AG04449 (cell line): ENCODE results near the gene BZW2.

ENCODE experiments used
- CTCF ChIA-PET: fragments of 350-600 bp; formaldehyde crosslinking; extraction: SDS; loops from one replicate; lab custom pipeline; 2021; ENCODE audit warnings: antibody characterized with exemption; lab: Yijun Ruan, JAX
- POLR2A ChIA-PET: fragments of 400-600, 350-600 bp; formaldehyde crosslinking; extraction: SDS; loops from one replicate; lab custom pipeline; 2020; ENCODE audit warnings: antibody characterized with exemption, inconsistent platforms; lab: Yijun Ruan, JAX
- DNase-seq: peaks from one replicate; pipeline ENCODE4 v3.0.0-alpha.2; 2010; ENCODE audit warnings: low read depth, low spot score
- H3K4me3 ChIP-seq: 2 replicates; pipeline ENCODE4 v1.5.1; 2011; ENCODE audit warnings: low read depth, mild to moderate bottlenecking, control low read depth, low read length
- CTCF ChIP-seq: IDR thresholded peaks from one replicate; pipeline ENCODE4 v1.5.1; 2011; ENCODE audit warnings: mild to moderate bottlenecking, moderate library complexity, low read length, control low read depth, inconsistent platforms; ENCODE audit not compliant: insufficient read depth; ENCODE audit errors: missing control alignments

BZW2 gene

GRCh38 chr7:16740996-16741395 lies 95.0 kb downstream of the BZW2 start:
- no peak for DNase-seq
- TF ChIP-seq CTCF: no peak
- H3K4me3 ChIP-seq: no peak overlapping the region
- ChIA-PET POLR2A (no interaction called here), CTCF (no interaction called here)

DNA sequence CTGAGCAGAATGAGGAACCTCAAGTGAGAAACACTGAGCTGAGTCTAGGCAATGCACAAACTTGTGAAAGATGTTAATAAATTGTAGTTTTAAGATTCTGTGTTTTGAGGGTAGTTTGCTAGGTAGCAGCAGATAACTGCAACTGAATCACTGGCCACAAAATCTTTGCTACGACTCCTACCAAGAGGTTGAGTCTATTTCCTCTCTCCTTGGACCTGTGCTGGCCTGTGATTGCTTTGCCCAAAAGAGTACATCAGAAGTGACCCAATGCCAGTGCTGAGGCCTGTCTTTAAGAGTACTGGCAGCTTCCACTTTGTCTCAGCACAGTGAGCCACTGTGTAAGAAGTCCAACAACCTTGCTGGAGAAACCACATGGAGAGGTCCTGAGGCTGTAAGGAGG lies 95.7 kb downstream of the BZW2 start:
- H3K4me3 ChIP-seq: no peak overlapping the region
- no peak for TF ChIP-seq CTCF
- ChIA-PET POLR2A (no interaction called here), CTCF (interaction anchor here (1.4 to 1.5 kb wide), 2 partner anchors 9 to 60 kb away, joined by 3 to 4 read pairs; no protein-coding TSS in a partner anchor)
- no peak for DNase-seq

DNA sequence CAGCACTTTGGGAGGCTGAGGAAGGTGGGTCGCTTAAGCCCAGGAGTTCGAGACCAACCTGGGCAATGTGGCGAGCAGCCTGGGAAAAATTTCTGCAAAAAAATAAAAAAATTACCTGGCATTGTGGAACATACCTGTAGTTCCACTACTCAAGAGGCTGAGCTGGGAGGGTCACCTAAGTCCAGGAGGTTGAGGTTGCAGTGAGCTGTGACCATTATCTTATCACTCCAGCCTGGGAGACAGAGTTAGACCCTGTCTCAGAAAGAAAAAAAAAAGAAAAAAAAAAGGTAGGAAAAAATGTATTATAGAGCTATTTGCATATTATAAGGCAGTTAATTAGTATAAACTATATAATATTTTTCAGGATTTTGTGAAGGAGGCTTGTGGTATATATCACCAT lies 96.6 kb downstream of the BZW2 start:
- DNase-seq: no peak
- ChIA-PET CTCF (interaction anchor here (1.0 to 1.5 kb wide), 3 partner anchors 9 to 59 kb away, joined by 3 to 4 read pairs (median 4); no protein-coding TSS in a partner anchor), POLR2A (no interaction called here)
- no peak overlapping the region for H3K4me3 ChIP-seq
- TF ChIP-seq CTCF: no peak

DNA sequence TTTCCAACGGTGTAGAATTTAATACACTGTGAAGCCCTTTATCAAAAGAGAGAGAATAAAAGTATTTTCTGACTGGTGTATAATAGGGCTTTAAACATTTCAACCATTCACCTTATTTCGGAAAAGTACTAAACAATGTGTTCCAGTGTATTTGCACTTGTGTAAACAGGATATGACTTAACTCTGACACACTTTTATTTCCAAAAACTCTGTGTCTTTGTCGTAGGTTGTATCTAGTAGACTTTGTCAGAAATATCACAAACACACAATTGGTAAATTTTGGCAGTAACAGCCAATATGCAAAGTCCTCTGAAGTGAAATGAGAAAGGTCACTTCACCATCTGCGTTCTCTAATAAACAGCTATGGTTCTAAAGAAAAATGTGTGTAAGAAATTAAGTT lies 97.3 kb downstream of the BZW2 start:
- no peak overlapping the region for H3K4me3 ChIP-seq
- POLR2A ChIA-PET: no interaction called here
- no peak for TF ChIP-seq CTCF
- CTCF ChIA-PET: interaction anchor here (1.0 to 1.4 kb wide), 4 partner anchors 8 to 175 kb away, joined by 3 to 4 read pairs (median 3); no protein-coding TSS in a partner anchor
- no peak for DNase-seq

DNA sequence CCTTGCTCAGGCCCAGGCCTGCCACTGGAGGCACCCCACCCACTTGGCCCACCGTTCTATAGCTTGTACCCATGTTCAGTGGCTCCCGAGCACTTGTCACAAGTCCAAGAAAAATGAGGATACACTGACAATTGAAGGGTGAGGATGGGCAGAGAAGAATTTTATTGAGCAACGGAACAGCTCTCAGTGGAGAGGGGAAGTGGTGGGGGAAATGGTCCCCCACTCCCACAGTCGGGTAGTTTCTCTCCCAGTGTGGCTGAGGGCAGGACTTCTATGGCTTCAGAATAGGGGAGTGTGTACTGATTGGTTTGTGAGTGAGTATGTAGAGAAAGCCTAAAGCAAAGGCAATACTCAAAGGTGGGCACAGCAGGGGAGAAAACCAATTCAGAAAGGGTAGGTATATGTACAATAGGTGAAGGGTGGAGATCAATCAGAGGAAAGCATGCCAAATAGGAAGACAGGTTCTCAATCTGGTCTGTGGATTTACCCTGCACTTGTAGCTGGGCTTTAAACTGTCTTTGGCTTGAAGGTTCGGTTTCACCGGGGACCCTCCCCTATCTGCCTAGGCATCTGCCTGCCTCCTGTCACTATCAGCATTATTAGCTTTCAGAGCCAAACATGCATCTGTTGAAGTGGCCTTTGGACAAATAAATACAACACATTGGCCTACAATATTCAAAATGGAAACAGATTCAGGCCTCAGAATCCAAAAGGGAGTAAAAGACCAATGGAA lies 98.7 kb downstream of the BZW2 start:
- CTCF ChIA-PET: interaction anchor here (1.1 to 1.2 kb wide), 2 partner anchors 10 to 77 kb away, joined by 3 read pairs; no protein-coding TSS in a partner anchor
- no peak for TF ChIP-seq CTCF
- no peak for DNase-seq
- POLR2A ChIA-PET: no interaction called here
- H3K4me3 ChIP-seq: no peak overlapping the region

GRCh38 chr7:16745645-16746044 lies 99.7 kb downstream of the BZW2 start:
- CTCF ChIA-PET: interaction anchor here (1.3 kb wide), 1 partner anchor 36 kb away, joined by 4 read pairs; no protein-coding TSS in a partner anchor
- POLR2A ChIA-PET: no interaction called here
- no peak overlapping the region for H3K4me3 ChIP-seq
- no peak for DNase-seq
- TF ChIP-seq CTCF: no peak
